Dedifferentiated amniotic fluid mesenchymal stem cell (primary cell): ENCODE results near the gene ESPNL.

Source experiments
- DNase-seq: peaks from one replicate; pipeline ENCODE4 v3.0.0-alpha.2; 2016; ENCODE audit errors: extremely low spot score

Gene ESPNL

GRCh38 chr2:238079874-238080327, 20.2 kb upstream of the ESPNL start:
- no peak for DNase-seq

GRCh38 chr2:238080518-238080917, 19.6 kb upstream of the ESPNL start:
- no peak for DNase-seq

DNA sequence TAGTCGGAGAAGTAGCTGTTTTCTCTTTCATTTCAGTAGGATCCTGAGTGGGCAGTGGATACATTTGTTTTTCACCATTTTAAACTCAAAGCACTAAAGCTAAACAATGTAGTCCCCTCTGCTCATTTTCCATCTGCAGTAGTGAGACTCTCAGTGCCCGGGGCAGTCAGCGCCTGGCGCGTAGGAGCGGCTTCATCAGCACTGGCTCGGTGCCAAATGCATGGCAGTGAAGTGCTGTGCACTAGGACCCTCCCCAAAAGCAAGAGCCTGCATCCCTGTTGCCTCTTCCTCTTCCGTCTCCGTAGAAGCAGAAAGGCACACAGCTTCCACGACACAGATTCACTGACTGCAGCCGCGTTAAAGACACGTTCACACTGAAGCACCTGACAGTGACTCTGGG, 19.0 kb upstream of the ESPNL start:
- DNase-seq, result no peak

DNA sequence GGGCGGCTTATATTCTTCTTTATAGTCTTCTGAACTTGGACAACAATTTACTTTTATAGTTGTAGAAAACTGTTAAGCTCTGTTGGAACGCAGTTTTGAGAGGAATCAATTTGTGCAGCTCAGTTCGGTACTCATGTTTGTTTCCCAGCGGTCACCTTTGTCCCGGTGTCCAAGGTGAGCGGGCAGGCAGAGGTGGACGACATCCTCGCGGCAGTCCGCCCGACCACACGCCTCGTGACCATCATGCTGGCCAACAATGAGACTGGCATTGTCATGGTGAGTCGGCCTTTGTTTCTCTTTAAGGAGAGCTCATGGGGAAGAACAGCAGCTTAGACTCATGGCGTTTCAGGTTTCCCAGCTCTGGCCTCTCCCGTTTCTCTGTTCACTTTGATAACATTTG, 18.6 kb upstream of the ESPNL start:
- no peak for DNase-seq

DNA sequence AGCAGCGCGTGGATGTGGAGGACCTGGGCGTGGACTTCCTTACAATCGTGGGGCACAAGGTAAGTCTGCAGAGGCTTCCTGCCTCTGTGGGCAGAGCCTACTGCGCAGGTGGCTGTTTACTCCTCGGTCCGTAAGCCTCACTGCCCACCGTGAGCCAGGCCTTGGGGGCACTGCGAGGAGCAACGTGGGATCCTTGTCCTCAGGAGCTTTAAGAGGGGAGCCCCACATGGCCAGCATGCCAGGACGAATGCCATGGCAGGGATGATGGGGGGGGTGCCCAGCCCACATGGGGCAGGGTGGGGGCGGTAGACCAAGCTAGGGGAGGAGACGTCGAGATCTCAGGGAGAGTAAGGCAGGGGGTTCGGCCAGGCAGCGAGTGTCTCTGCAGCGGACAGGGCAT, 18.0 kb upstream of the ESPNL start:
- no peak for DNase-seq

GRCh38 chr2:238082827-238083226, 17.3 kb upstream of the ESPNL start:
- no peak for DNase-seq

DNA sequence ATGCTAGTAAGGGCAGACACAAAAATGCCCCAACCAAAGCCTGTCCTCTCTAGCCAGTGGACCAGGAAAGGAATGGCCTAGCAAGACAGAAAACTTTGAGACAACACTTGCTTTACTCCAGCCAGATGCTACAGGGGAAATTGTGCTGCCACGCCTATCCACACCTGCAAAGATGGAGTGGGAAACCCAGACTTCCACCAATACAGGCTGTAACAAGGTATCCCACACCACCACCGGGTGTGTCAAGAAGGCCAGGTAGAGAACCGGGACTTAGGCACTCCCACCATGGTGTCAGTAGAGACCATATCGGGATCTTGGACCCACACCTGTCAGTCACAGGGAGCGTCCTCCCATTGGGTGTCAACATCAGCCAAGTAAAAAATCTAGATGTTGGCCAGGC, 16.2 kb upstream of the ESPNL start:
- DNase-seq, result no peak

GRCh38 chr2:238084761-238085160, 15.4 kb upstream of the ESPNL start:
- no peak for DNase-seq

DNA sequence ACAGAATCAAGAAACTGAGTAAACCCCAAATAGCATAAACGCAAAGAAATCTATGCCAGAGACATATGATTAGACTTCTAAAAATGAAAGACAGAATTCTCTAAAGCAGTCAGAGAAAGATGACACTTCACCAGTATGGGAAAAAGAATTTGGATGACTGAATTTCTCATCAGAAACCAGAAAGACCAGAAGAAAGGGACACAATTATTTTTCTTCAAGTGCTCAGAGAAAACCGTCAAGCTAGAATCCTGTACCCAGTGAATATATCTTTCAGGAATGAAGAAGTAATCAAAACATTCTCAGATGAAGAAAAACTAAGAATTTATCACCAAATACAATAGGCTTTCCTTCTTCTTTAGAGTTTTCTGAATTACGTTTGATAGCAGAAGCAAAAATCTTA, 14.2 kb upstream of the ESPNL start:
- DNase-seq, result no peak

GRCh38 chr2:238087211-238087610, 12.9 kb upstream of the ESPNL start:
- DNase-seq, result no peak

DNA sequence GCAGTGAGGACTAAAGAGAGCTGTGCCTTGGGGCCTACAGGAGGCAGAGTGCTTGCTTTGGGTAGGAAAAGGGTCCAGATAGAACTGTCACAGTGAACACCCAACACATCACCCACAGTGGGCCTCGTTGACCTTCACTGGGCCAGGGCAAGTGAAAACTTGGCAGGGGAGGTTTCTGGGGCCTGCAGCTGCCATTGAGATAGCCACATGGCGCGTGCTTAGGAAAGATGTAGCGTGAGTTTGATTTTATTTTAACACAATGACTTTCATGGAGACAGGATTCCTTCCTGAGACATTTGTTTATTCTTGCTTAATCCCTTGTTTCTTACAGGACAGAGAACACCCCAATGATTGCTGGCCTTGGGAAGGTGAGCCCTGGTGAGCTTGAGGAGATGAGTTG, 9.3 kb upstream of the ESPNL start:
- no peak for DNase-seq

GRCh38 chr2:238091436-238092060, 8.6 kb upstream of the ESPNL start:
- no peak for DNase-seq

DNA sequence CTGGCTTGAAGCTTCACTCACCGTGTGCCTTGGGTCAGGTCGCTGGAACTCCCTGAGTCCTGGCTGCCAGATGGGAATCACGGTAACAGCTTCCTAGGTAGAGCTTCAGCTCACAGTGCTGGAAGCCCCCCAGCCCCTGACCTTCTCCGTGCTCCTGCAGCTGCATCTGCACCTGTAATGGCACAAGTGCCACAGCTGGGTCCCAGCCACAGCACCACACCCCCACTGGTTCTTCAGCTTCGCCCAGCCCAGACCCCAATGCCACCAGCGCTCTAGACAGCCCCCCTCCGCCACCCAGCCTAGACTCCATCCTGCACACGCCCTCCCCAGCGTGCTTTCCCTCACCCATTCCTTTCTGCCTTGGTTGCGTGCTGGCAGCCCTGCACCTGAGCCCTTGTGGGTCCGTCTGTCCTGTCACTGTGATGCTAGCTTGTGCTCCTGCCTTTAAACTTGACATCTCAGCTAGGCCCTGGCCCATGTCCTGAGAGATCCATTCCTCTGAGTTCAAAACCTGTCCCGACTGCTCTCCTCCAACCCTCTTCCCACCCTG, 7.6 kb upstream of the ESPNL start:
- DNase-seq, result no peak

GRCh38 chr2:238093181-238094140, 6.7 kb upstream of the ESPNL start:
- DNase-seq, result no peak

DNA sequence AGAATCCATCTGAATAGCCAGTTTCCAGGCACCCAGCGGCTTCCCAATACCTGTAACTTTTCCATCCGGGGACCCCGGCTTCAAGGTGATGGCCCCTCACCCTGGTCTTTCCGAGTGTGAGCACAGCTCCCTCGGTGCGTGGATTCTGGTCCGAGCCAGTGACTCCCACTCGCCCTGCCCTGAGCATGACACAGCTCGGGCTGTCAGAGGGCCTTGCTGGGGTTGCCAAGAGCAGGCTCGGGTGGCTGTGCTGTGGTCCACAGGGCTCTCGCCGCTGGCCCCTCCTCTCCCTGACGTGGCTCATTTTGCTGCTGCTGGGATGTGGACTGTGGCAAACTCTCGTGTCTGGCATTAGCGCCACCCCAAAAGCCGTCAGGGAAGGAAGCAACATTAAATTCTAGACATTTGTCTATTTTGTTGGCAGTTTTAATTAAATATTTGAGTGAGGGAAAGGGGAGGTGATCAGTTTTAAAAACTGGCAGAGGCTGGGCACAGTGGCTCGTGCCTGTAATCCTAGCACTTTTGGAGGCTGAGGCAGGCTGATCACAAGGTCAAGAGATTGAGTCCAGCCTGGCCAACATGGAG, 5.6 kb upstream of the ESPNL start:
- no peak for DNase-seq

DNA sequence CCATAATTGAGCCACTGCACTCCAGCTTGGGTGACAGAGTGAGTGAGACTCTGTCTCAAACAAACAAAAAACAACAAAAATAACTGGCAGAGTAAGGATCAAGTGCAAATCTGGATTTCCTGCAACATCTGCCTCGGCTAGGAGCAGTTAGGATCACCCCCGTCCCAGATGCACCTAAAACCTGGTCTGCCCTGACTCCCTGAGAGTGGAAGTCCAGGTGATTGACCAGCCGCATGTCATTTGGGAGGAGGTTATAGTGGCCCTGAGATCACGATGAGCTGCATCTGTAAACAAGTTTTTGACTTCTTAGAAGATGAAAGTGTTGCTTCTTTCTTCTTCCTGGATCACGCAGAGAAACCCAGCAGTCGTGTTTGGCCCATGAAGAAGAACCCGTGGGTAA, 5.0 kb upstream of the ESPNL start:
- no peak for DNase-seq

DNA sequence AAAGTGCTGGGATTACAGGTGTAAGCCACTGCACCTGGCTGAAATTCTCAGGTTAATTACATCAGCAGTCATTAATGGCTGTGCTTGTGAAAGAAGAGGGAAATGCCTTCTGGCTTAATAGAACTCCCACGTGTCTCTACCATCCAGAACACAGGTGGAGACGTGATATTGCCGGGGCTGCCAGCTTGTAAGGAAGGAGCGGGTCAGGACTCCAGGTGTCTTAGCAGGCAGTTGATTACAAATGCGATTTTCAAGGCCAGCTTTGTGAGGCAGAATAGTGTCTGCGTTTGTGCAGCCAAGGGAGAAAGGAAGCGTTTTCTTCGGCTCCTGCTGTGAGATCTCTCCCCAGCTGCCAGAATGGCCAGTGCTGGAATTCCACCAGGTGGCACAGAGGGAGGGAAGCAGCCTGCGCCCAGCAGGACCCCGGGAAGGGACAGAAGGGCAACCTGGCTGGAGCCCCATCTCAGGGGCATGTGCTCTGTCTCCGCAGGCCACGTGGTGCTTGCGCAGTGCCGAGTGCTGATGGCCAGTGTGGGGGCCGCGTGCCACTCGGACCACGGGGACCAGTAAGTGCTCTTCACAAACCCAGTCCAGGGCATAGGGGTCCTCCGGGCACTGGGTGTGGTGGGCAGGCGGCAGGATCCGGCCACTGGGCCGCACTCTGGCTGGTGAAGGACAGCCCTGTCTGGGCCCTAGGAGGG, 3.7 kb upstream of the ESPNL start:
- DNase-seq, result no peak

DNA sequence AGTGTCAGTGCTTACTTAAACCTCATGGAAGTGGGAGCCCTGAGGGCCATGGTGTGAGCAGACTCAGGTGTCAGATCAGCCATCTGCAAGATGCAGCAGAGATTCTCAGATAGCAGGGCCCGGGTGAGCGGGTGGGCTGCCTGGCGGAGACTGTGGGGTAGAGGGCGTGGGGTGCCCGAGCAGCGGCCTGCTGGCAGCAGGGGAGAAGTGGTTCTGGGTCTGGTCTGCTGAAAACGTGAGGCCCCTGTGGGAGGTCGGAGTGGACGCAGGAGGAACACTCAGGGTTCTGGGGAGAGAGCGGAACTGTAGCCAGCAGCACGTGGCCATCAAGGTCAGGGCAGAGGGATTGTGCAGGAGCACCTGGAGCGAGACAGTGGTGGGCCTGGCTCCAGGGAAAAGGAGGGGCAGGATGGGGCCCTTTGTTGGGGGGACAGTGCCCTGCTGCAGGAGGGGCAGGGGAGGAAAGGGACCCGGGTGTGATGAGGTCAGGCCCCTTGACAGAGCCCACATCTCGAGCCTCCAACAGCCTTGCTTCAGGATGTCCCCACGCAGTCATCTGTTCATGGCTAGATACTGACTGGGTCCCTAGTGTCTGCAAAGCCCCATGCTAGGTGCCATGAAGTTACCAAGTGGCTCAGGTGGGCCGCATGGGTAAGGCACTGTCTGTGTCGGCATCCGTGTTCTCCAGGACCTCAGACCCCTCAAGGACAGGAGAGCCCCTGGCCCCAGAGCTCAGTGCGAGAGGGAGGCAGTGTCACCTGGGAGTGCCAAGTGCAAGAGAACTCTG, 2.7 kb upstream of the ESPNL start:
- no peak for DNase-seq

DNA sequence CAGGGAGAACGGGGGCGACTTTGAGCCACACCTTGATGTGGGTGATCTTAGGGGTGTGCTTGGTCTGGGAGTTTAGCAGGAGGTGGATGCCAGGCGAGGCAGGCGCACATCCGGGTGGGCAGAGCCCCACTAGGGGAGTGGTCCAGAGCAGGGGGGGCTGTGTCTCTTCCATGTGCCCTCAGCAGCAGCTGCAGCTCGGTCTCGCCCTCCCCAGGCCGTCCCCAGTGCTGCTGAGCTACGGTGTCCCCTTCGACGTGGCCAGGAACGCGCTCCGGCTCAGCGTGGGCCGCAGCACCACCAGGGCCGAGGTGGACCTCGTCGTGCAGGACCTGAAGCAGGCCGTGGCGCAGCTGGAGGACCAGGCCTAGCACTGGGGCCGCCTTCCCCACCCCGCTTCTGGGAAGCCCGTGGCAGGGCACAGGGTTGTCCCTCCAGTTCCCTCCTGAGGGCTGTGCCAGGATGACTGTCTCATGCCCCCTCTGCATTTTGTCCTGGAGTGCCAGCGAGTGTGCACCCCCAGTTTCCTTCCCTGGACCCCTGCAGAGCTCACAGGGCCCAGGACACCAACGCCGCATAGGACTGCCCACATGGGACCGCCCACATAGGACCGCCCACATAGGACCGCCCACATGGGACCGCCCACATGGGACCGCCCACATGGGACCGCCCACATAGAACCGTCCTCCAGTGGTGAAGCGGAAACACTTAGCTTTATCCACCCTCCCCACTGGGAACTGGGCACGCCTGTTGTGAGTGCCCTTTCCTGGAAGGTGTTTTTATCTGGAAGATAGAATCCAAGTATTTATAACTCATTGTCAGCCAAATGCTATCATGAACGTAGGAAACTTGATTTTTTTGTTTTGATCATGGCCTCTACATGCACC, 1.9 kb upstream of the ESPNL start:
- no peak for DNase-seq
